Loucy (cell line): Measurements from ENCODE around the gene DEUP1.

Experiments used
- H2AFZ ChIP-seq: fragments of 200-600 bp; sonication (generic); 2 replicates; pipeline ENCODE4 v1.6.0; 2016; ENCODE audit warnings: antibody characterized with exemption, mild to moderate bottlenecking, low read length, moderate library complexity
- H3F3A ChIP-seq: fragments of 200-600 bp; 2 replicates; pipeline ENCODE4 v1.6.0; 2016; ENCODE audit warnings: antibody characterized with exemption, low read depth, mild to moderate bottlenecking
- H3K27me3 ChIP-seq: fragments of 200-600 bp; sonication (generic); 2 replicates; pipeline ENCODE4 v1.6.1; 2014; ENCODE audit warnings: low read length, mild to moderate bottlenecking; ENCODE audit not compliant: insufficient read depth, poor library complexity, severe bottlenecking
- H3K36me3 ChIP-seq: fragments of 200-600 bp; sonication (generic); 2 replicates; pipeline ENCODE4 v1.6.1; 2016; ENCODE audit warnings: low read length; ENCODE audit not compliant: insufficient read depth
- H3K4me1 ChIP-seq: fragments of 200-600 bp; sonication (generic); 2 replicates; pipeline ENCODE4 v1.5.1; 2014; ENCODE audit warnings: low read length, mild to moderate bottlenecking; ENCODE audit not compliant: insufficient read depth, poor library complexity, severe bottlenecking
- H3K4me2 ChIP-seq: fragments of 200-600 bp; sonication (generic); 2 replicates; pipeline ENCODE4 v1.6.0; 2014; ENCODE audit warnings: antibody characterized with exemption, low read length, low read depth, mild to moderate bottlenecking; ENCODE audit not compliant: poor library complexity, severe bottlenecking
- H3K4me3 ChIP-seq: fragments of 200-600 bp; sonication (generic); 2 replicates; pipeline ENCODE4 v1.5.1; 2014; ENCODE audit warnings: low read length, mild to moderate bottlenecking, mixed read lengths; ENCODE audit not compliant: poor library complexity, severe bottlenecking
- H3K79me2 ChIP-seq: fragments of 200-600 bp; sonication (generic); 2 replicates; pipeline ENCODE4 v1.6.1; 2014; ENCODE audit warnings: low read length; ENCODE audit not compliant: insufficient read depth
- H3K9ac ChIP-seq: fragments of 200-600 bp; sonication (generic); 2 replicates; pipeline ENCODE4 v1.6.0; 2014; ENCODE audit warnings: mild to moderate bottlenecking, low read depth, low read length, moderate library complexity; ENCODE audit not compliant: poor library complexity, severe bottlenecking
- H3K9me2 ChIP-seq: fragments of 200-600 bp; sonication (generic); replicated peaks from 2 replicates; pipeline ENCODE4 v1.6.1; 2016; ENCODE audit warnings: low read depth, low read length, mixed read lengths
- H3K9me3 ChIP-seq: fragments of 200-600 bp; sonication (generic); 2 replicates; pipeline ENCODE4 v1.6.1; 2014; ENCODE audit warnings: mild to moderate bottlenecking, antibody characterized with exemption, low read length, low read depth; ENCODE audit not compliant: insufficient read depth
- H4K20me1 ChIP-seq: fragments of 200-600 bp; sonication (generic); 2 replicates; pipeline ENCODE4 v1.6.0; 2014; ENCODE audit warnings: antibody characterized with exemption, low read length, mild to moderate bottlenecking; ENCODE audit not compliant: insufficient read depth, poor library complexity, severe bottlenecking
- CTCF ChIP-seq: fragments of 200-600 bp; sonication (generic); conservative IDR thresholded peaks from 2 replicates; pipeline ENCODE4 v1.5.1; 2014; ENCODE audit warnings: mild to moderate bottlenecking, antibody characterized with exemption, low read length
- EZH2phosphoT487 ChIP-seq: fragments of 200-600 bp; IDR thresholded peaks from 2 replicates; pipeline ENCODE4 v1.6.1; 2018; ENCODE audit warnings: antibody characterized with exemption, mild to moderate bottlenecking, moderate library complexity, borderline replicate concordance

The DEUP1 gene

GRCh38 chr11:93329936-93330445 is 551 bp upstream of the DEUP1 start:
- Histone ChIP-seq H3K4me2 (no peak overlapping the region), H2AFZ (no peak overlapping the region)

GRCh38 chr11:93340223-93340622 is 9.7 kb downstream of the DEUP1 start:
- Histone ChIP-seq H3K9me3 (no peaks in the 10 kb centered on the region), H3K36me3 (no peaks in the 10 kb centered on the region), H3K9ac (no peak overlapping the region), H3K4me2 (no peak overlapping the region), H3K4me3 (no peak overlapping the region), H2AFZ (no peak overlapping the region), H4K20me1 (no peaks in the 10 kb centered on the region), H3K27me3 (no peaks in the 10 kb centered on the region), H3F3A (no peaks in the 10 kb centered on the region), H3K4me1 (no peaks in the 10 kb centered on the region), H3K9me2 (no peaks in the 10 kb centered on the region), H3K79me2 (no peaks in the 10 kb centered on the region)
- TF ChIP-seq CTCF, result no peak
- TF ChIP-seq EZH2phosphoT487, result no peak

More at GRCh38 chr11:93329936-93330445, 551 bp upstream of the DEUP1 start:
- H3K27me3 ChIP-seq, result no peaks in the 10 kb centered on the region
- no peaks in the 10 kb centered on the region for H3K79me2 ChIP-seq
- H3K9ac ChIP-seq, result no peak overlapping the region
- no peaks in the 10 kb centered on the region for H3K36me3 ChIP-seq
- no peaks in the 10 kb centered on the region for H3K4me1 ChIP-seq
- no peaks in the 10 kb centered on the region for H4K20me1 ChIP-seq
- no peaks in the 10 kb centered on the region for H3K9me2 ChIP-seq
- no peaks in the 10 kb centered on the region for H3K9me3 ChIP-seq
- no peaks in the 10 kb centered on the region for H3F3A ChIP-seq
- H3K4me3 ChIP-seq, result no peak overlapping the region
- TF ChIP-seq EZH2phosphoT487, result no peak
- no peak for TF ChIP-seq CTCF

- no peaks in the 10 kb centered on the region for H3K36me3 ChIP-seq
- H3K9ac ChIP-seq, result no peak overlapping the region
- no peaks in the 10 kb centered on the region for H3K27me3 ChIP-seq
- H3K4me2 ChIP-seq, result no peak overlapping the region
- H3F3A ChIP-seq, result no peaks in the 10 kb centered on the region
- no peaks in the 10 kb centered on the region for H3K9me2 ChIP-seq
- H3K4me1 ChIP-seq, result no peaks in the 10 kb centered on the region
- no peaks in the 10 kb centered on the region for H3K79me2 ChIP-seq
- H3K9me3 ChIP-seq, result no peaks in the 10 kb centered on the region
- no peak for TF ChIP-seq CTCF
- no peak for TF ChIP-seq EZH2phosphoT487
- no peak overlapping the region for H3K4me3 ChIP-seq
- H4K20me1 ChIP-seq, result no peaks in the 10 kb centered on the region
- no peak overlapping the region for H2AFZ ChIP-seq
Measured at GRCh38 chr11:93344855-93345333, 14.4 kb downstream of the DEUP1 start.
